HG03064 (cell line): Measurements from ENCODE around the gene QARS1.

Experiments
- ATAC-seq: cut with Tn5 transposase; IDR thresholded peaks from one replicate; pipeline ENCODE4 v1.9.1; 2021; ENCODE audit warnings: low read depth; ENCODE audit not compliant: unreplicated experiment

The QARS1 gene

DNA sequence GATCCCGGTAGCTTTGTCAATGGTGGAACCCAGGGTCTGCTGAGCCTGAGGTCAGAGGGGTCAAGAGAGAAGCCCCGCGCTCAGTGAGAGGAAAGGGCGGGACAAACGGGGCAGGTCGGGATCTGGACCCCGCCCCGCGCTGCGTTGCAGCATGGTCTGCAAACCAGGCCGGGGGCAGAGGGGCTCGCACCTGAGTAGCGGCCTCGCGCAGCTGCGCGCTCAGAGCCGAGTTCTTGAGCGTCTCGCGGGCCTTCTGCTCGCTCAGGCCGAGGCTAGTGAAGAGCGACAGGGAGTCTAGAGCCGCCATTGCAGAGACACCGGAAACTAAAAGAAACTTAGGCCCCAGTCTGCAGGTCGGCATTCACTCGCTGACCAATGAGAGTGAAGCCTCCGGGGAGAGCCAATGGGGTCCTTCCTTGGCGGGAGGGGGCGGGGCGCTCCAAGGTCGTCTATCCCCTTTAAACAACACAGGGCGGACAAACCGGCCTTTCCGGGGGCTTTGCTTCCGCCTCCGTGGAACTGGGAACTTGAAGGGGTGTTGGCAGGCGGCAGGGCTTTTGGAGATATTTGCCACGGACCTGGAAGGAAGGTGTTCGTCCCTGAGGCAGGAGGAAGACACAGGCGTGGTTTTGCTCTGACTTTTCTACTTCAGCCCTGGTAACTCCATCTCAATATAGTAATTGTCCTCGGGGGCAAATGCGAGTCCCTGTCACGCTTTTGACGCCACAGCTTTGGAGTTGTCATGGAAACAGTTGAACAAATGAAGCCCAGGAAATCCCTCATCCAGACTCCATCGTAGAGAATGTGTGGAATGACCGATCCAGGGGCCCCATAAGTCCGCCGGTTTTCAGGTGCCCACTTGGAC, at the start of gene QARS1:
Gene QARS1, minus strand, starts transcription at position 331 of the 865 bp plus-strand sequence. Its CDS starts 24 bp downstream, at position 307.
- ATAC-seq = no peak

DNA sequence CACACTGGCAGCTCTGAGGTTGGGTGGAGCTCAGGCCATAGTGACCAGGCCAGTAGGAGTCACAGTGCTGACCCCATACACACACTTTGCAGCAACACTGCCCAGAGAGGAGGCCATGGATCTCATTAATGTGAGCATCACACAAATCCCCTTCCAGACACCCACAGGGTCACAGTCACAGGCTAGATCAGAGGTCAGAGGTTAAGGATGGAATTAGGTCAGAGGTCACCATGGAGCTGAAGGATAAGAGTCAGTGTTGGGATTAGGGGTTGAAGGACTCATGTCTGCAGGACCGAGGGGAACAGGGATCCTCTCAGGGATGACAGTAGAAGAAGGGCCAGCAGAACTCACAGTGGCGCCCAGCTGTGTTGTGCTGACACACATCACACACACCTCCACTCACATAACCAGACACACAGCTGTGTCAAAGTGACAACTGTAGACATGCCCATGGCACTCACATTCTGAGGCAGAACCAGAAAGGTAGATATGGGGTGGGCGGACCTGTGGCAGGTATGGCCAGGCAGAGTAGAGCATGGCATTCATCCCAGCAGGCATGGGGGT, 48.9 kb upstream of the QARS1 start:
- ATAC-seq = no peak

DNA sequence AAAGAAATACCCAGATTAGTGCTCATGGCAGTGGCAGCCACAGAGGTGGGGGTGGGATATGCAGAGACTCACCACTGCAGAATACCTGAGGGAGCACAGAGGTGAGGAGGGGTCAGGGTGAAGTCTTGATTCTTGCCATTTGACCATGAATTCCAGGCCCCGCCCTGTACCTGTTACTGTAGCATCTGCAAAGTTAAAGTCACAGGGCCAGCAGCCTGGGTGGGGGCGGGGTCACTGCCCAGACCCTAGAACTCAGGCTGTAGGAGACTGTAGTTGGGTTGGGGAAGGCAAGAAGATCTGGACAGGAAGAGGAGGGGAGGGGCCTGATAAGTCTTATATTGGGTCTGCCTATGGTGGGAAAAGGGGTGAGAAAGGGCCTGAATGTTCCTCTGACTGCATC, 47.1 kb upstream of the QARS1 start:
- ATAC-seq = no peak

DNA sequence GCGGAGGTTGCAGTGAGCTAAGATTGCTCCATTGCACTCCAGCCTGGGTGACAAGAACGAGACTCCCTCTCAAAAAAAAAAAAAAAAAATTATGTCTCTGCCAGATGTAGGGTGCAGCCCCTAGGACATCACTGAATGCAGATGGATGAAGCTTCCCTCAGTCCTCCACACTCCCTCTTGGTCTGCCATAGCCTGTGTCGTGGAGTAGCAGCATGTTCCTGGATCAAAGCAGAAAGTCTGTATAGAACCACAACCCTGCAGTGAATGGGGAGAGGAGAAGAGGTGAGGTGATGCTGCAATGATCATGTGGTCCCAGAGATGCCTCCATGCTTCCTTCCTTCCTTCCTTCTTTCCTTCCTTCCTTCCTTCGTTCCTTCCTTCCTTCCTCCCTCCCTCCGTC, 43.6 kb upstream of the QARS1 start:
- no peak for ATAC-seq

DNA sequence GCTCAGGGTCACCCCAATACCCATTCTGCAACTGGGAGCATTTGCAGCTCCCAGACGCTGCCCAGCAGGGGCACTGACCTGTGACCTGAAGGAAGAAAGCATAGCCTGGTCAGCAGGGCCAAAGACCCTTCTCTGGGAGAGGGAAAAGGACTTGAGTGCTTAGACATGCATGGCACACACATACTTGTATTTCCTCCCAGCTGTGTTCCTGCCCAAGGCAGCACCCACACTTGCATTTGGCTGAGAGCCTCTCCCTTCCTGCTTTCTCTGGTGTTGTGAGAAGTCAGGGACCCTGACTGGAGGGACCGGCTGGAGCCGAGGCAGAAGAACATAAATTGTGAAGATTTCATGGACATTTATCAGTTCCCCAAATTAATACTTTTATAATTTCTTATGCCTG, 35.5 kb upstream of the QARS1 start:
- no peak for ATAC-seq

DNA sequence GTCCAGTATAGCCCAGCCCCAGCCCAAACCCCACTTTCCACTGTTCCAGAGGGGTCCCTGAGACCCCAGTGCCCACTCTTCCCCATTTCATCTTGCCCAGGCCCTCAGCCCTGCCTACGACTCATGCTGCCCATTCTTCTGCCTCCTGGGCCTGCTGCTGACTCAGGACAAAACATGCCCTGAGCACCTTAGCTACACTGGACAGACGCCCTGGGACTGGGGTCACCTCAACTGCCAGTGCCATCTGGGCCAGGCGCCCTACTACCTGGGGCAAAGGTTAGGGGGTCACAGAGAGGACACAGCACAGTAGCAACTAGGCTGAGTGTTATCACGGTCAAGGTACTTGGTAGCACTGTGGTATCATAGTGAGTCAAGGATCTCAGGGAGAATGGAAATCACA, 30.9 kb upstream of the QARS1 start:
- no peak for ATAC-seq

DNA sequence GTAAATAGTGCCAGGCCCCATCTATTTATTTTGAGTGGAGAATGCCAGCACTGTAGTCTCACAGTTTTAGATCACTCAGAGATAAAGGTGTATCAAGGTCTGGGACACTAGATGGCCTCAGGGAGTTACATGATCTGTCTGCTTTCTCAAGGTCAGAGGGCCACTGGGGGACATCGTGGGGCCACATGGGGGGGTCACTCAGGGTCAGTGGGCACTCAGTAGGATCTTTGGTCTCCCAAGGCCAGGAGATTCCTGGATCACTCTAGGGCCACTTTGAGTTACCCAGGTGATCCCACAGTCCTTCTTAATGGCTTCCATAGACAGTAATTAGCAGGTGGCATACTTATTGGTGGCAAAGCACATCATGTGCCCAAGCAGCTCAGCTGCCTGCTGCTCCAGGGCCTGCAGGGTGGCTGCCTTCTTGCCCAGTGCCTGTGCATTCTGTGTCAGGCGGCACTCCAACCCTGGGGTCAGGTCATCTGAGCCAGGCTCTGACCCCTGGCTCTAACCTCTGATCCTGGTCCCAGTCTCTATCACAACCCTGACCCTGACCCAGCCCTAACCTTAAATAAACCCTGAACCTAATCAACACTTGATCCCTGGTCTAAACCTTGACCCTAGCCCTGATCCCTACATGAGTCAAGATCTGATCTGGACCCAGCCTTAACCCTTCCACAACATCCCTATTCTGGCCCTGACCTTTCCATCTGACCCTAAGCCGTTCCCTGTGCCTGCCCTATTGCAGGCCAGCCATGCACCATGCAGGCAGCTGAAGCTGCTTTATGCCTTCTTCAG, 30.1 kb upstream of the QARS1 start:
- ATAC-seq = no peak

DNA sequence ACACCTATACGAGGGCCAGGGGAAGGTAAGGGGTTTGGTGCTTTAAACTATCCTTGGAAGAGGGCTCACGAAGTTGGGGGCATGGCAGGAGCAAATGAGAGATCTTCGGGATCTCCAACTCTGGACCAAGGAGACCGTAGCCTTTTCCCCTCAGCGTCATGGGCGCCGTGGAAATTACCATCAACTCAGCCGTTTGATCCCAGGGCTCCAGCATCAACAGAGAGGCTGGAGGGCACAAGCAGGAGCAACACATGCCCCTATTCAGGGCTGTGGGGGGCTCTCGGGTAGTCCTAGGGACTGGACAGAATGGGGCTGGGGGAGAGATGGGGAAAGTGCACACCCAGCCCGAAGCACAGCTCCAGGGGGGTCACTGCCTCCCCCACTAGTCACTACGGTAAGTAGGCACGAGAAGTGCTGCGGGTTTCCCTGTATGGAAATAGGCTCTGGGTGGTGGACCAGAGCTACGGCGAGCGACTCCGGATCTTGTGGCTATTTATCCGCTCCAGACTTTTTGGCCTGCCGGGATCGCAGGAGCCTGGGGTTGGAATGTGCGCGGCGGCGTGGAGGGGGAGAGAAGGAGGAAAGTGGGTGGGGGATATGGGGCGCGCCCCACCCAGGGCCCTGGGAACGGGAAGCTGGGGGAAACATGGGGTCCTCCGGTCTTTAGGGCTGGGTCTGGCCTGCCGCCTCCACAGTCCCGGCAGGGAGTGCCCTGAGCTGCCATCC, 28.8 kb upstream of the QARS1 start:
- no peak for ATAC-seq

DNA sequence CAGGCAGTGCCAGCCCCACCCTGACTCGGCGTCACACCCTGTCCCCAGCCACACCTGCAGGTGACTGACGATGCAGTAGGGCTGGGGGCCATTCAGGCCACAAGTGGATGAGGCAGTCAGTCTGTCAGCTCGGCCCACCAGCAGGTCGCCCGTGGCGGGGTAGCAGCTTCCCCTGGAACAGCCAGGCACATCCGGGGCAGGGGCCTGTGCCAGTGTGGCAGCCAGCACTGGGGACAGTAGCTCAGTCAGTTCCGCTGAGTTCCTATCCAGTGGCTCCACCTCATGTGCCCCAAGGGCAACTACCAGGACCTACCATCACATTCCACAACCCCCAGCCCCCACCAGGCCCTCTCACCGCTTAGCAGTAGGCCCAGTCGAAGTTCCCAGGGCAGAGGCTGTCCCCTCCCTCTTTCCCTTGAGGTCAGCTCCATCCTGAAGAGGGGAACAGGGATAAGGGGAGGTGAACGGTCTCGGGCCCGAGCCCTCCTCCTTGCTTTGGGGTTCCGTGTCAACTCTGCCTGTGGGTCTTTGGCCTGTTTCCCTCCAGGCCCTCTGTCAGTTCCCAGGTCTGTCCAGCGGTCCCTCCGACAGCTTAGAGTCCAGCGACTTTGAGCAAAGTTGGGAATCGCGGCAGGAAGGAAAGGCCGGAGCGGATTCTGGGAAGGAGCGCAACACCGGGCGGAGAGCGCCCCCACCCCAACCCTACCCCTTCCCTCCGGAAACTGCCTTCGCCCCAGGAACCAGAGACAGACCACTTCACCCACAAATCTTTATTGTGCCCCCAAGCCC, 28.1 kb upstream of the QARS1 start, which contains the start of gene LAMB2:
Gene LAMB2, minus strand, starts transcription at position 614 of the 789 bp plus-strand sequence. Its CDS starts 183 bp downstream, at position 431.
- ATAC-seq = no peak

DNA sequence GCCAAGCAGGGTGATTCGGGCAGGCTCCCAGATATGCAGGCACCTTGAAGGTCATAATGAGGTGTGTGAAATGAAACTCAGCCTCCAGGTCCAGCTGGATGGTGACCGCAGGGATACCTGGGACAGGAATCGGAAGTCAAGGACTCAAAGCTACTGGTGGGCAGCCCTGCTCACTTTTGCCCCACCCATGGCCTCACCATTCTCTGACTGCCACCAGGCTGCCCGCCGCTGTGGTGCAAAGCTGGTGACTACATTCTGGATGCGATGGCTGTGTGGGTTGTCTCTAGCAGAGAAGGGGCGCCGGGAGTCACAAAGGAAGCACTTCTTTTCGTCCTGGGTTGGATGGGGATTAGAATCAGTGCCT, 27.5 kb upstream of the QARS1 start:
- ATAC-seq = no peak

DNA sequence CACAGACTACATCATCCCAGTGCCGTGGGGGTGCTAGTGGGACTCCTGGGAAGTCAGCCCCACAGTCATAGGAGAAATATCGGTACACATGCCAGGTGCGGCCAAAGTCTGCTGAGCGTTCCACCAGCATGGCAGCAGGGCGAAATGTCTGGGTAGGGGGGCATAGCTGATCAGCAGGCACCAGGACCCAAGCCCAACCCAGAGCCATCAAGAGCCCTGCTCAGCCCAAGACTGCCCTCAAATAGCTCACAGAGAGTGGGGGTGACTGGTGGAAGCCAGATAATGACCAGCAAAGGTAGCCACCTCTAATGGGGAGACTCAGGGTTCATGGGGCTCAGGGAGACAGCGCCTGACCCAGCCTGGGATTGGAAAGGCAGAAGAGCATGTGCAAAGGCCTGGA, 27.0 kb upstream of the QARS1 start:
- ATAC-seq = no peak

DNA sequence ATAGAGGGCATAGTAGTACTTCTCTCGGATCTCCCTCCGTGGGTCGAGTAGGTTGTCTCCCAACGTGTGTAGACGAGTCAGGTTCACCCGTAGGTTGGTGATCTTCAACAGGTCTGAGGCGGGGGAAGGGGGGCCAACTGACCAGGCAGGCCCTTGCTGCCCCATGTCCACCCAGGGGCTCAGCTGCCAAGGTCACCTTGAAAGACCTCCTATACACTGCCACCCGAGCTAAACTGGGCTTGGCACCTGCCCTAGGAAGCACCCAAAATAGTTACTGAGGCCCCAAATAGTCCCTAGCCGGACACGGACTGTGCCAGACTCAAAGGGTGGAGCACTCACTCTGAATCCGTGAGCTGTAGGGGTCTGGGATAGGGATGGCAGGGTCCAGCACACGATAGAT, 26.5 kb upstream of the QARS1 start:
- ATAC-seq = no peak

DNA sequence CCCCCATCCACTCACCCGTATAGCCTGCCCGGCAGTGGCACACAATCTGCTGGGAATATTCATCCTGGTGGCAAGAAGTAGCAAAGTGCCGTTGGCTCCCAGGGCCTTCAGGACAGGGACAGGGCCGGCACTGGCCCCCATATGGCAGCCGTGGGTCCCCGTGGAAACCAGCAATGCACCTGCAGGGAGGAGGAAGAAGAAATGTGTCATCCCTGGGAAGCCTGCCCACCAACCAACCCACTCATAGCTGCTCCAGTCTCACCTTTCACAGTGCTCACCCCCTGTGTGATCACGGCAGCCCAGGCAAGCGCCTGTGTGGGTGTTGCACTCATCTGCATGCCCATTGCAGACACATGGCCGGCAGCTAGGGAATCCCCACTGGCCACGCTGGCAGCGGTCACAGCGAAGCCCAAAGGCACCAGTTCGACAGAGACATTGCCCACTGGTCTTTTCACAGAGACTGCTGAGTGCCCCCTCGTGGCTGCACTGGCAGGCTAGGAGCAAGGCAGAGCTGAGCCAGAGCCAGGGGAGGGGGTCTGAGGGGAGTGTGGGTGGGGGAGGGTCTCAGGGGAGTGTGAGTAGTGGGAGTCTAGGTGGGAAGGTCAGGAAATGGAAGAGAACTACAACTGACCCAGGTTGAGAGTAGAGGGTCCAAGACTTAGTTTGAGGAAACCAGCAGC, 20.6 kb upstream of the QARS1 start:
- no peak for ATAC-seq

DNA sequence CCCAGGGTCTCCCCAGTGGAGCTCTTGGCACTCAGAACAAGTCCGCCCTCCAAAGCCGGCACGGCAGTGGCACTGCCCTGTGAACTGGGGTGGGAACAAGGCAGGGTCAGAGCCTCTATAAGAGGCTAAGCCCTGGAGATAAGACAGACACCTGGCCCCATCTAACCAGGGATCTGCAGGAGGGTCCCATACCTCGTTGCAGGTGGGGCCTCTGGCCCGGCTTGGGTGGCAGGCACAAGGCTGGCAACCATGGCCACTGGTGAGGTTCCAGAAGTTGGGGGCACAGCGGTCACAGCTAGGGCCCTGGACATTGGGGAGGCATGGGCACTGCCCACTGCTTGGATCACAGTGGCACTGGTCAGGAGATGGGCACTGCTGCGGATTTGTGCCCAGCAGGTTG, 19.6 kb upstream of the QARS1 start:
- no peak for ATAC-seq

DNA sequence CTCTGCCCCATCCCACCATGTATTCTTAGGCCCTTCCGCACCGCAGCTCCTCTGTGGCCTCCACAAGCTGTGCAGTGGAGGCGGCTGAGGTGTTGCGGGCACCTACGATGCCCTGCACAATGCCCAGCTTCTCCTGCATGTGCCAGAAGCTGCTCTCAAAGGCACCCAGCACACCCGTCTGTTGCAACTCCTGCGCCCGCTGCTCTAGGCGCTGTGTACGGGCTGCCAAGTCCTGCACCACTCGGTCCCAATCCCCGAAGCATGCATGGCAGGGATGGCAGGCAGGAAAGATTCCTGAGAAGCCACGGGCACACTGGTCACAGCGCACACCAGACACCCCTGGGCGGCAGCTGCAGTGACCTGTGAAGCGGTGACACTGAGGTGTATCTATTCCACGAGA, 19.1 kb upstream of the QARS1 start:
- no peak for ATAC-seq

DNA sequence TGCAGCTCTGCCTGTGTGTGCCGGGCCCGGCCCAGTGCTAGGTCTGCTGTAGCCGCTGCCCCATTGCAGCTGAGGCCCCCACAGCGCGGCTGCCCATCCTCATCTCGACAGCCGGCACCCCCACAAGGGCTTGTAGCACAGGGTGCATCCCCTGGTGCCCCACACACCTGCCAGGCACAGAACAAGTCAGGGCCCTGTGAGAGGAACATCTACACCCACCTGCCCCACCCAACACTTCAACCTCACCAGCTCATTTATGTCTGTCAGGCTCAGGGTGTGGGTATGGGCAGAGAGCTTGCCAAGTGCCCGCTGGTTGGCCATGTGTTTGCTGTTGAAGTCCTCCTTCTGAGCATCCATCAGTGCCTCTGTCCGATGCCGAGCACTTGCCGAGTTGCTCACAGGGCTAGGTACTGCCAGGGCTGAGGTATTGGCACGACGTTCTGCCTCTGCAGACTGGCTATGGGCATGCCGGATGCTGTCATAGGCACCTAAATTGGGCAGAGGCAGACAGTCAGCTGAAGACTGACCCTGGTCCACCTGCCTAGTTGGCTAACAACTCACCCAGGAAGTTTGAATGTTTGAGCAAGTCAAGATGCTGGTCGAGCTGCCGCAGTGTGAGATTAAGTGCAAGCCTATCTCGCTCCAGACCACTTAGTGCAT, 18.5 kb upstream of the QARS1 start:
- ATAC-seq = no peak

DNA sequence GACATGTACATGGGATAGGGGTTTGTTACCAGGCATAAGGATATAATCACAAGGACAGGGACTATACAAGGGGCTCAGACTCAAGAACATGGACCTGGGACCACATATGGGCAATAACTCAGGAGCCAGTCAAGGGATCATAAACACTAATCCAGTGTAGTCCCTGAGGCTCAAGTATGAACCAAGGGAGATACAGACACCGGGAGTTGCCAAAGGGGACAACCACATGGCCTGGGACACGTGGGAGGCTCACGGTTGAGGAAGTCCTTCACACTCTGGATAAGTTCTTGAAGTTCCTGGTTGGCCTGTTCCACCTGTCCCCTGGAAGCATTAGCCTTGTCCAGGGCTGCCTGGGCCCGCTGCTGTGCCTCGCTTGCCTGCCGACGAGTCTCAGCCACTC, 17.9 kb upstream of the QARS1 start:
- no peak for ATAC-seq

DNA sequence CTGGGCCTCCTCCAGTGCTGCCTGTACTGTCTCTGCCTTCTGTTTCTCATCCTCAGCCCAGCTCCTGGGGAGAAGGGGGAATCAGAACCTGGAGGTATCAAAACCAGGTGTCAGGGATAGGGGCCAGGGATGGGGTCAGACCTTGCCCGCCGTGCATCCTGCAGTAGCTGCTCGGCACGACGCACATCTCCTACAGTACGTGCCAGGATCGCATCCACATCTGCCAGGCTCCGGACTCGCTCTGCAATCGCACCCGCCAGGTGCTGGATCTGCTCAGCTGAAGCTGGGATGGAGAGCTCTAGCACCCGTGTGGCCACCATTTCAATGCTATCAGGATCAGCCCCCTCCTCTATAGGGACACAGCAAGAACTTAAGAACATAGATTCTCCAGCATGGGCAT, 17.5 kb upstream of the QARS1 start:
- ATAC-seq = no peak

DNA sequence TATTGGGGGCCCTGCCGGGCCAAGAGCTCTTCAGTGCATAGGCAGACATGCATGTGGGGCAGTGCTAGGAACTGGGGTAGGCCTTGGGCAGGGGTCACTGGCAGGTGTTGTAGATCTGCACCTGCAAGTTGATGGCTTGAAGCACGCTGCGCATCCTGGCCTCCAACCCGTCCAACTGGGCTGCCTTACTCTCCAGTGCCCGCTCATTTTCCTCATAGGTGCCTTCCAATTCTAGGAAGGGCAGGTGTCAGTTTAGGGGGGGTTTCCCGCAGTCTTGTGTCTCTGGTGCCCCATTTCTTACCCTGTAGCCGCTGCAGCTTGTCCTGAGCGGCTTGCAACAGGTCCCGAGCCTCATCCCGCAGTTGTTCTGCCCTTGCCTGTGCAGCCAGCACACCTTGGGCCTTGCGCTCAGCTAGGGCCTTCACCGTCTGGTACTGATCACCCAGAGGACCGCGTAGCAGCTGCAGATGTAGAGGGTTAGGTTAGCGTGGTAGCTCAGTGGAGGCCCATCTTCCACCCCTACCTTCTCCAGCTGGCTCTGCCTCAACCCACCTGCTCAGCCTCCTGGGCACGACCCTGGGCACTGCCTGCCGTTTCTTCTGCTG, 16.7 kb upstream of the QARS1 start:
- ATAC-seq = no peak
